Measurements from ENCODE around the gene SPDEF.

The SPDEF gene

DNA sequence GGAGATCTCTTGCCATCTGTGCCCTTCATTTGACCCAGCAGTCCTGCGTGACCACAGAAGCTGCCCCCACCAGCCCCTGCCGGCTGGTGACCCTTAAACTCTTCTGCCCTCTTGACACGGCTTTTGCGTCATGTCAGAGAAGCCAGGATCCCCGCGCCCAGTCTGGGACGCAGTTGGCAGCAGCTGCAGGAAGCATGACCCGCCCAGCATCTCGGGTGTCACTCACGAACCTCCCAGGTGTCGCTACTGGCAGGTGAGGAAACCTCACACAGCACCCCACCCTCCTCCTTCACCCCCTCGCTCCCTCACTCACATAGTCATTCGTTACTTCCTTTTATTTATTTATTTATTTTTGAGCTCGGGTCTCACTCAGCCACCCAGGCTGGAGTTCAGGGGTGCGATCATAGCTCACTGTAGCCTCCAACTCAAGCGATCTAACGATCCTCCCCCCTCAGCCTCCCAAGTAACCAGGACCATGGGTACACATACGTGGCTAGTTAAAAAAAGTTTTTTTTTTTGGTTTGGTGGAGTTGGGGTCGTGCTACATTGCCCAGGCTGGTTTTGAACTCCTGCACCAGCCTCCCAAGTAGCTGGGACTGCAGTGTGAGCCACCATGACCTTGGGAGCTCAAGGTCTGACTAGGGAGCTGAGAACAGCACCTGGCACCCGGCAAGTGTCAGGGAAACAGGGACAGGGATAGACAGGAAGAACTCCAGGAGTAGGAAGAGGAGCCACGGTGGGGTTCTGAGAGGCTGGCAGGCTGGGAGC is 14.1 kb upstream of the SPDEF start:
- no peak for TF ChIP-seq CTCF (IDR thresholded peaks at IDR 0.05)
- no peak overlapping the region for H3K4me3 ChIP-seq
- no peak for DNase-seq (ENCODE audit: low spot score)
- H3K27ac ChIP-seq, result no peak overlapping the region

DNA sequence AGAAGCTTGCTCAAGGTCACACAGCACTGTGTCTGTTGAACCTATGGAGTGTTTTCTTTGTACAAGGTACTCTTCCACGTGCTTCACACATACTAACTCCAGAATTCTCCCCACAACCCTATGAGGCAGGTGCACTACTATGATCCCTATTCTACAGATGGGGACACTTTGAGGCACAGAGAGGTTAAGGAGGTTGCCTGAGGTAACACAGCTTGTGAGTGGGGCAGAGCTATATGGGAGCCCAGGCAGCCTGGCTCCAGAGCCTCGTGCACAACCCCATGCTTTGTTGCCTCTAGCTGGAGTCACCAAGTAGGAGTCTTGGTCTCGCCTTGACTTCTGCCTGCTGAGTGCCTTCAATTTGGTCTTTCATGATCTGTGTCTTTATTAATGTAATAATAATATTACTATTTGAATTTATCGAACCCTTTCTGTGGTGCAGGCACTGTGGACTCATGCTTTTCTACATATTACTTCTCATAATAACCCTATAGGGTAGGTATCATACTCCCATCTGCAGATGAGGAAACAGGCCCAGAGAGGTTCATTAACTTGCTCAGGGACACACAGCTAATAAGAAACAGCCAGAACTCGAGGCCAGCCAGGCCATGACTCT is 13.3 kb upstream of the SPDEF start:
- TF ChIP-seq CTCF (IDR thresholded peaks at IDR 0.05), result no peak
- Histone ChIP-seq H3K4me3 (no peak overlapping the region), H3K27ac (no peak overlapping the region)
- no peak for DNase-seq (ENCODE audit: low spot score)

DNA sequence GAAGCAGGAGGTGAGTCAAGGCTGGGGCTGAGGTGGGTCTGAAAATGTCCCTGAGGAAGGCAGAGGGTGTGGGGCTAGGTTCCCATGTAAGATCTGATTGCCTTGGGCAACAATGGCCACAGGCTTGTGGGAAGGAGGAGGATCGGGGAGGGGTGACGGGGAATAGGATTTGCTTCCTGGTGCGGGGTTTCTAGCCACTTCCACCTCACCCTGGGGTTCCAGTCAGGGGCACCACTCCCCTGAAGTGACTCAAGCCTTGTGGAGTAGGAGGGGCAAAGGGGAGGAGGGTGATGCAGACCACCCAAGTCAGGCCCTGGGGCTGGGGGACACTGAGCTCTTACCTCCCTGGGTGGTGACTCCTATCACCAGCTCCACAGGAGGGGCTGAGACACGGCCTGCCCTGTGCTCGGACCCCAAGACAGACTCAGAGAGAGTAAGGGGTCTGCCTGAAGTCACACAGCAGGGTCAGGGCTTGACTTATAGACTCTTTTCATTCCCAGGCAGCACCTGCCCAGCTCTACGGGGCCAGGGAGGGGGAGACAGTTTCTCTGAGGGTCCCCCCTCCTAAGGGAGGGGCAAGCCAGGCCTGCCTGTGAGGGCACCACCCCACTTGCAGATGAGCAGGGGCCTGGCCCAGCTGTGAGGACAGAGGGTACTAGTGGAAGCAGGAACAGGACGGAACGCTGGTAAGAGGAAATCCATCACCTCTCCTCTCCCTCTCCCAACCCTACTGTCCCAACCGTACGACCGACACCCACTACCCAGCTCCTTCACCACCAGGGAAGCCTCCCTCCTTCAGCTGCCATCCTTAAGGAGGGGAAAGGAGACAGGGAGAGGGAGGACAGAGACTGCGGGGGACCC is 12.4 kb upstream of the SPDEF start:
- Histone ChIP-seq H3K27ac (no peak overlapping the region), H3K4me3 (no peak overlapping the region)
- no peak for DNase-seq (ENCODE audit: low spot score)
- TF ChIP-seq CTCF (IDR thresholded peaks at IDR 0.05), result no peak

- Histone ChIP-seq H3K4me3 (no peak overlapping the region), H3K27ac (no peak overlapping the region)
- DNase-seq (ENCODE audit: low spot score), result no peak
- no peak for TF ChIP-seq CTCF (IDR thresholded peaks at IDR 0.05)
Measured at GRCh38 chr6:34566830-34567546, 10.9 kb upstream of the SPDEF start.

DNA sequence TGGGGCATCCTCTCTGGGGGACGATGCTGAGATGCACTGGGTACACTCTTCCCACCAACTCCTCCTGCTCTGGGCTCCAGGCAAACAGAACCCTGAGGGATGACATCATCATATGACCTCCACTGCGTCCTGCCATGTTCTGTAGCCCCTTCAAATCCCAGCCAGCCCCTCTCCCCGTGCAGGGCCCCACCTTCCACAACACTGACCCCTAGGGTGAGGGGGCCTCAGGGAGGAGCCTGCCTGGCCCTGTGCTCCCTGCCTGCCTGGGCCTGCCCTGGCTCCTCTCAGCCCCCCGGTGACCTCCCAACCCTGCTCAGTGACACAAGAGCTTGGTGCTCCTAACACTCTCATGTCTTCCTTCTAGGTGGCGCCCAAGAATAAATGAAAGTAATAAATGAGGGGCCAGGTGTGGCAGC is 9.6 kb upstream of the SPDEF start:
- Histone ChIP-seq H3K27ac (no peak overlapping the region), H3K4me3 (no peak overlapping the region)
- TF ChIP-seq CTCF (IDR thresholded peaks at IDR 0.05), result no peak
- no peak for DNase-seq (ENCODE audit: low spot score)

DNA sequence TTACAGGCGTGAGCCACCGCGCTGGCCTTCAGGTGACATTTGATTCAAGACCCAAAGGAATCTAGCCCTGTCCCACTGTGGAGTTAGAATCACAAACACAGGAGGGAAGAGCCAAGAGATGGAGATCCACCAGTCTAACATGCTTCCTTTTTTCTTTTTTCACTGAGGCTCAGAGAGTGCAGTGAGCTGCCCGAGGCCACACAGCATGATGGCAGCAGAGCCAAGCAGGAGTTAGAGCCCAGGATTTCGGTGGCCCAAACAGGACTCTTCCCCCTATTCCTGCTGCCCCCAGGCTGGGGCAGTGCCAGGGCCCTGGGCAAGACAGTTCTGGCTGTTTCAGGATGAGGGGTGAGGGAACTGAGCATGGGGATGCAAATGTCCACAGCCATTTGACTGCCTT is 8.1 kb upstream of the SPDEF start:
- H3K27ac ChIP-seq, result no peak overlapping the region
- no peak overlapping the region for H3K4me3 ChIP-seq
- no peak for TF ChIP-seq CTCF (IDR thresholded peaks at IDR 0.05)
- DNase-seq (ENCODE audit: low spot score), result no peak
